HCT116 (cell line): ENCODE measurements around the gene MEP1A. TPM values are rescaled to one million over a fixed set of nuclear protein-coding genes. Genes with fewer than 3 reads are reported as not detected.

ENCODE experiments used
- ATAC-seq: fragments of 200-7000 bp; cut with Tn5 transposase; 2 replicates; pipeline ENCODE4 v1.9.1; 2020; ENCODE audit warnings: mild to moderate bottlenecking, moderate library complexity
- BruUV-seq: library from RNA; stranded (reverse); fragments of 400-500 nt; replicated peaks from 2 replicates; lab custom pipeline; 2021; lab: Mats Ljungman, UMichigan
- CTCF ChIA-PET: fragments of 300-600 bp; sonication (Branson Sonifier 250); formaldehyde crosslinking; loops from one replicate; lab custom pipeline; 2021; ENCODE audit warnings: antibody characterized with exemption; lab: Charles Lee
- POLR2A ChIA-PET: fragments of 300-600, 350-600 bp; sonication (Branson Sonifier 250); formaldehyde crosslinking; loops from one replicate; lab custom pipeline; 2021; ENCODE audit warnings: antibody characterized with exemption; lab: Charles Lee
- RAD21 ChIA-PET, 2 experiments: fragments of 300-600 bp; sonication (Branson Sonifier 250); formaldehyde crosslinking; loops; one replicate each; lab custom pipeline; 2023; ENCODE audit warnings: low total read pairs in 2 of 2; ENCODE audit not compliant: uncharacterized antibody in 2 of 2, unreplicated experiment in 2 of 2, low non-redundant PET in 1 of 2; lab: Charles Lee
- DNase-seq: peaks from one replicate; pipeline ENCODE4 v3.0.0-alpha.2; 2010; ENCODE audit warnings: low read depth, low spot score
- H2AFZ ChIP-seq: fragments of 200-600 bp; shearing (Covaris generic), sonication (generic); 2 replicates; pipeline ENCODE4 v1.6.1; 2017; ENCODE audit warnings: low read depth, mixed run types, mixed read lengths, antibody characterized with exemption, low read length; ENCODE audit not compliant: poor library complexity, severe bottlenecking
- H3K27ac ChIP-seq: 2 replicates; pipeline ENCODE4 v1.5.1; 2012; ENCODE audit warnings: low read depth, low read length
- H3K27me3 ChIP-seq: fragments of 200-600 bp; sonication (generic); 2 replicates; pipeline ENCODE4 v1.6.1; 2016; ENCODE audit warnings: mixed run types, low read length, mixed read lengths; ENCODE audit not compliant: insufficient read depth
- H3K36me3 ChIP-seq, 2 experiments: fragments of 200-500 bp in 1 of 2; fragments of 200-600 bp in 1 of 2; sonication (Bioruptor generic) in 1 of 2; sonication (generic) in 1 of 2; 2 replicates each; pipeline versions ENCODE4 v1.5.1 to v1.6.1; 2014 to 2016; ENCODE audit warnings: low read length in 2 of 2, inconsistent platforms in 1 of 2, mixed read lengths in 1 of 2, mixed run types in 1 of 2; ENCODE audit not compliant: insufficient read depth in 2 of 2, control insufficient read depth in 1 of 2
- H3K4me1 ChIP-seq, 2 experiments: fragments of 200-600 bp in 1 of 2; sonication (generic) in 1 of 2; 2 replicates each; pipeline versions ENCODE4 v1.5.1 to v1.6.1; 2012 to 2017; ENCODE audit warnings: low read length in 2 of 2, inconsistent platforms in 1 of 2, mild to moderate bottlenecking in 1 of 2, mixed read lengths in 1 of 2, mixed run types in 1 of 2, moderate library complexity in 1 of 2; ENCODE audit not compliant: insufficient read depth in 2 of 2, control insufficient read depth in 1 of 2
- H3K4me2 ChIP-seq: fragments of 200-600 bp; sonication (generic); 2 replicates; pipeline ENCODE4 v1.6.1; 2017; ENCODE audit warnings: mixed run types, low read length, mixed read lengths
- H3K4me3 ChIP-seq, 2 experiments: fragments of 200-600 bp in 1 of 2; sonication (generic) in 1 of 2; replicated peaks in 1 of 2; 2 replicates each; pipeline ENCODE4 v1.5.1; 2011 to 2016; ENCODE audit warnings: low read length in 2 of 2, control low read depth in 1 of 2, low read depth in 1 of 2, mild to moderate bottlenecking in 1 of 2, mixed read lengths in 1 of 2, mixed run types in 1 of 2
- H3K79me2 ChIP-seq: fragments of 200-600 bp; sonication (generic); 2 replicates; pipeline ENCODE4 v1.6.1; 2017; ENCODE audit warnings: mild to moderate bottlenecking, mixed run types, low read length, moderate library complexity, mixed read lengths; ENCODE audit not compliant: insufficient read depth
- H3K9ac ChIP-seq: fragments of 200-600 bp; sonication (generic); 2 replicates; pipeline ENCODE4 v1.6.1; 2016; ENCODE audit warnings: low read length, mixed read lengths
- H3K9me2 ChIP-seq: fragments of 200-600 bp; sonication (generic), shearing (Covaris generic); 2 replicates; pipeline ENCODE4 v1.6.1; 2017; ENCODE audit warnings: mixed run types, mild to moderate bottlenecking, moderate library complexity; ENCODE audit not compliant: insufficient read depth
- H3K9me3 ChIP-seq, 2 experiments: fragments of 200-500 bp in 1 of 2; fragments of 200-600 bp in 1 of 2; sonication (Bioruptor generic) in 1 of 2; sonication (generic) in 1 of 2; 2 replicates each; pipeline ENCODE4 v1.6.1; 2014 to 2017; ENCODE audit warnings: low read length in 2 of 2, mixed read lengths in 2 of 2, inconsistent platforms in 1 of 2, low read depth in 1 of 2, mild to moderate bottlenecking in 1 of 2, mixed run types in 1 of 2, moderate library complexity in 1 of 2; ENCODE audit not compliant: control insufficient read depth in 1 of 2, insufficient read depth in 1 of 2
- H4K20me1 ChIP-seq: fragments of 200-600 bp; sonication (generic), shearing (Covaris generic); 2 replicates; pipeline ENCODE4 v1.6.1; 2017; ENCODE audit warnings: mixed run types, mild to moderate bottlenecking, moderate library complexity; ENCODE audit not compliant: insufficient read depth
- CBX3 ChIP-seq: IDR thresholded peaks from 2 replicates; pipeline ENCODE4 v1.6.1; 2012; ENCODE audit warnings: low read depth
- CEBPB ChIP-seq: IDR thresholded peaks from 2 replicates; pipeline ENCODE4 v1.6.1; 2012; ENCODE audit warnings: low read depth
- CTCF ChIP-seq, 3 experiments: fragments of 200-600 bp in 1 of 3; sonication (generic) in 1 of 3; IDR thresholded peaks in 2 of 3; conservative IDR thresholded peaks in 1 of 3; 2 replicates each; pipeline ENCODE4 v1.5.1; 2012 to 2017; ENCODE audit warnings: low read depth in 2 of 3, low read length in 2 of 3, antibody characterized with exemption in 1 of 3, borderline replicate concordance in 1 of 3, control low read depth in 1 of 3, mild to moderate bottlenecking in 1 of 3, mixed read lengths in 1 of 3, mixed run types in 1 of 3, moderate library complexity in 1 of 3; ENCODE audit not compliant: insufficient read depth in 1 of 3
- ELF1 ChIP-seq: IDR thresholded peaks from 2 replicates; pipeline ENCODE4 v1.6.1; 2012; ENCODE audit warnings: low read depth, borderline replicate concordance
- POLR2A ChIP-seq: IDR thresholded peaks from 2 replicates; pipeline ENCODE4 v1.7.0; 2011; ENCODE audit warnings: borderline replicate concordance; ENCODE audit not compliant: insufficient read depth, insufficient read length; ENCODE audit errors: extremely low read depth
- YY1 ChIP-seq: IDR thresholded peaks from 2 replicates; pipeline ENCODE4 v1.6.1; 2011; ENCODE audit warnings: low read length, low read depth, moderate library complexity, mild to moderate bottlenecking; ENCODE audit not compliant: insufficient replicate concordance; ENCODE audit errors: extremely low read depth
- ZBTB33 ChIP-seq: IDR thresholded peaks from 2 replicates; pipeline ENCODE4 v1.6.1; 2011; ENCODE audit warnings: mild to moderate bottlenecking, low read length, moderate library complexity; ENCODE audit not compliant: insufficient replicate concordance; ENCODE audit errors: extremely low read depth
- intact Hi-C: fragments of 100-400 bp; cut with micrococcal nuclease; formaldehyde crosslinking; loops from 2 replicates; pipeline ENCODE4 v1.10.0; 2022
- total RNA-seq: library from RNA; stranded (reverse); gene quantifications from one replicate; pipeline ENCODE4 v1.2.1, GENCODE V29; 2021; ENCODE audit not compliant: unreplicated experiment
- TF ChIP-seq, protein P1 (sequence below): IDR thresholded peaks from 2 replicates; pipeline ENCODE4 v1.6.1; 2012; ENCODE audit warnings: low read depth
- TF ChIP-seq, protein P2 (sequence below): IDR thresholded peaks from 2 replicates; pipeline ENCODE4 v1.6.1; 2012

MEP1A gene
- total RNA-seq, 1 experiment from 2014 or later: not detected

DNA sequence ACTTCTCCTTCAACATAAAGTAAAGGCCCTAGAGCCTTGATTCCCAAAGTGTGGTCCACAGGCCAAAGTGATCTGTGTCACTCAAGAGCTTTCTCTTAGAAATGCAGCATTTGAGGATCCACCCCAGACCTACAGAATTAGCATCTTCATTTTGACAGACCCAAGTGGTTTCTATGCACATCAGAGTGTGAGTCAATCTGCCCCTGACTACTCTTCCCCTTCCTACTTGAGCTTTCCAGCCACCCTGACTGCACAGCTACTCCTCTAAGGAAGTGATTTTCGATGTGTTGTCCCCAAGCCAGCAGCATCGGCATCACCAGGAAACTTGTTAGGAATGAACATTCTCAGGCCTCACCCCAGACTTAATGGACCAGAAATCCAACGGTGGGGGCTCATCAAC lies 2.6 kb downstream of the MEP1A start:
- TF ChIP-seq, protein P1, sequence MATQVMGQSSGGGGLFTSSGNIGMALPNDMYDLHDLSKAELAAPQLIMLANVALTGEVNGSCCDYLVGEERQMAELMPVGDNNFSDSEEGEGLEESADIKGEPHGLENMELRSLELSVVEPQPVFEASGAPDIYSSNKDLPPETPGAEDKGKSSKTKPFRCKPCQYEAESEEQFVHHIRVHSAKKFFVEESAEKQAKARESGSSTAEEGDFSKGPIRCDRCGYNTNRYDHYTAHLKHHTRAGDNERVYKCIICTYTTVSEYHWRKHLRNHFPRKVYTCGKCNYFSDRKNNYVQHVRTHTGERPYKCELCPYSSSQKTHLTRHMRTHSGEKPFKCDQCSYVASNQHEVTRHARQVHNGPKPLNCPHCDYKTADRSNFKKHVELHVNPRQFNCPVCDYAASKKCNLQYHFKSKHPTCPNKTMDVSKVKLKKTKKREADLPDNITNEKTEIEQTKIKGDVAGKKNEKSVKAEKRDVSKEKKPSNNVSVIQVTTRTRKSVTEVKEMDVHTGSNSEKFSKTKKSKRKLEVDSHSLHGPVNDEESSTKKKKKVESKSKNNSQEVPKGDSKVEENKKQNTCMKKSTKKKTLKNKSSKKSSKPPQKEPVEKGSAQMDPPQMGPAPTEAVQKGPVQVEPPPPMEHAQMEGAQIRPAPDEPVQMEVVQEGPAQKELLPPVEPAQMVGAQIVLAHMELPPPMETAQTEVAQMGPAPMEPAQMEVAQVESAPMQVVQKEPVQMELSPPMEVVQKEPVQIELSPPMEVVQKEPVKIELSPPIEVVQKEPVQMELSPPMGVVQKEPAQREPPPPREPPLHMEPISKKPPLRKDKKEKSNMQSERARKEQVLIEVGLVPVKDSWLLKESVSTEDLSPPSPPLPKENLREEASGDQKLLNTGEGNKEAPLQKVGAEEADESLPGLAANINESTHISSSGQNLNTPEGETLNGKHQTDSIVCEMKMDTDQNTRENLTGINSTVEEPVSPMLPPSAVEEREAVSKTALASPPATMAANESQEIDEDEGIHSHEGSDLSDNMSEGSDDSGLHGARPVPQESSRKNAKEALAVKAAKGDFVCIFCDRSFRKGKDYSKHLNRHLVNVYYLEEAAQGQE: no peak
- no peak for TF ChIP-seq POLR2A
- TF ChIP-seq, all 23 proteins: peak for 0
- no peaks in the 10 kb centered on the region for H3K9me2 ChIP-seq
- CTCF ChIA-PET: no interaction called here

DNA sequence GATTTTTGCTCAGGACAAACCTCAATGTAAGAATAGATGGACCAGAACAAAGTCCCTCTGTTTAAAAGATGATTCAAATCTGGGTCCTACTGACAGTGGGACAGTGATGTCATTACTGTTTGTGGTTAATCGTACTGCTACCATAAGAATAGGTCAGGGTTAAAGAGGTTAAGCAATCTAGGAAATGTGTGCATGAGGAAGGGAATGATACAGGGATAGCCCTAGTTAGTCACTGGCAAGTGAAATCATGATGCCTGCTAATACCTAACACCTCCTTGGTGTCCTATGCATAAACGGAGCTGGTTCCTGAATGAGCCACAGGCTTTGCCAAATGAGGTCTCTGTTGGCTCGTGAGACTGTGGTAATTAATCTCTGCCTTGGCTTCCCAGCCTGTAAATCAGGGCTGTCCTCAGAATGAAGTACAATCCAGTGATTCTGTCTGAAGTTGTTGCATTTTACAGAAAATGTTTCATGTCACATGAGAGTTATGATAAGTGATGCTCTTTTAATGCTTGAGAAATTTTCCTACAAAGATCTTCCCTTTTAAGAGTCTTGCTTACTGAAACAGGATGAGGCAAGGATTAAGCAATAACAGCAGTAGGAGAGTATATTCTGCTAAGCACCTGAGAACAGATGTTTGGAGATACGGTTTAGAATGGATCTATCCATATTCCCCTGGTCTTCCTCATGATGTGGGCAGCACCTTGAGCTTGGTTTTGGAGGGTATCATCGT lies 3.8 kb downstream of the MEP1A start:
- H3K36me3 ChIP-seq: no peaks in the 10 kb centered on the region
- H3K9me2 ChIP-seq: no peaks in the 10 kb centered on the region
- H3K4me1 ChIP-seq: peaks cover 0 to 4% of the 10 kb centered on the region in 2 experiments; a peak in 1 of 4 replicates
- H3K4me2 ChIP-seq: no peak overlapping the region
- no peaks in the 10 kb centered on the region for H3K27me3 ChIP-seq
- ATAC-seq: no peak
- H3K4me3 ChIP-seq: no peak overlapping the region
- no peaks in the 10 kb centered on the region for H3K79me2 ChIP-seq
- CTCF ChIA-PET: no interaction called here
- H3K27ac ChIP-seq: no peak overlapping the region
- no peak overlapping the region for H2AFZ ChIP-seq
- RAD21 ChIA-PET: no interaction called here
- intact Hi-C loops: no loop called here
- no peak for DNase-seq
- POLR2A ChIA-PET: no interaction called here
- H3K9me3 ChIP-seq: no peaks in the 10 kb centered on the region
- BruUV-seq: no TSS peak
- H4K20me1 ChIP-seq: no peaks in the 10 kb centered on the region
- TF ChIP-seq CBX3 (no peak), CEBPB (no peak), ZBTB33 (no peak), ELF1 (no peak), CTCF (IDR thresholded peaks at IDR 0.05 in 2 of 3, conservative IDR thresholded peaks at IDR 0.05 in 1 of 3; ENCODE audit: borderline replicate concordance in 1 of 3, insufficient read depth in 1 of 3, low read depth in 2 of 3, low read length in 2 of 3) (no peak), YY1 (no peak)
- TF ChIP-seq, protein P2, sequence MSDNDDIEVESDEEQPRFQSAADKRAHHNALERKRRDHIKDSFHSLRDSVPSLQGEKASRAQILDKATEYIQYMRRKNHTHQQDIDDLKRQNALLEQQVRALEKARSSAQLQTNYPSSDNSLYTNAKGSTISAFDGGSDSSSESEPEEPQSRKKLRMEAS: no peak
- no peak overlapping the region for H3K9ac ChIP-seq

More for the DNA sequence above, 2.6 kb downstream of the MEP1A start:
- no peak overlapping the region for H3K4me3 ChIP-seq
- POLR2A ChIA-PET: no interaction called here
- intact Hi-C loops: no loop called here
- DNase-seq (no peak), ATAC-seq (no peak)
- no peaks in the 10 kb centered on the region for H3K9me3 ChIP-seq
- no peak overlapping the region for H3K27ac ChIP-seq
- no peaks in the 10 kb centered on the region for H3K36me3 ChIP-seq
- RAD21 ChIA-PET: no interaction called here
- H3K79me2 ChIP-seq: no peaks in the 10 kb centered on the region
- H2AFZ ChIP-seq: no peak overlapping the region
- H4K20me1 ChIP-seq: no peaks in the 10 kb centered on the region
- peaks cover 0 to 4% of the 10 kb centered on the region in 2 experiments; a peak in 1 of 4 replicates for H3K4me1 ChIP-seq
- no peak overlapping the region for H3K9ac ChIP-seq
- no peaks in the 10 kb centered on the region for H3K27me3 ChIP-seq
- no peak overlapping the region for H3K4me2 ChIP-seq
- BruUV-seq: no TSS peak
